Measurements from ENCODE around the gene FANCG. TPM values are rescaled to one million over a fixed set of nuclear protein-coding genes. Genes with fewer than 3 reads are reported as not detected.

The FANCG gene
- total RNA-seq, 4 donors from 2014 or later: 1.8 to 15.7 (median 3.4) TPM

- no peaks in the 10 kb centered on the region for H3K27me3 ChIP-seq
- intact Hi-C loops (cut with DNase I; ENCODE audit: low total_unique reads): no loop called here
- DNase-seq (no peak), ATAC-seq (no peak)
- H3K9me3 ChIP-seq: no peaks in the 10 kb centered on the region
- peaks cover 29 to 33% of the 10 kb centered on the region in 2 donors for H3K4me1 ChIP-seq
- in situ Hi-C loops (cut with MboI; ENCODE audit: low sequenced_read_pairs in 4 of 4): no loop called here
- no peak for TF ChIP-seq POLR2A (IDR thresholded peaks at IDR 0.05)
- no peak for TF ChIP-seq CTCF (IDR thresholded peaks at IDR 0.05 in 4 of 5, conservative IDR thresholded peaks at IDR 0.05 in 1 of 5)
- no peak overlapping the region for H3K4me3 ChIP-seq
- H3K36me3 ChIP-seq: peaks cover 21 to 63% of the 10 kb centered on the region in 2 donors
- peak overlapping the region in 1 of 4 donors; percentile 18 for H3K27ac ChIP-seq
These were observed 12.7 kb downstream of the FANCG start for GRCh38 chr9:35067056-35067455.

- H3K9me3 ChIP-seq: no peaks in the 10 kb centered on the region
- DNase-seq (peak in 1 of 2 donors; percentile 34), ATAC-seq (peak; percentile 81 to 84)
- H3K4me3 ChIP-seq: no peak overlapping the region
- no peaks in the 10 kb centered on the region for H3K4me1 ChIP-seq
- no peaks in the 10 kb centered on the region for H3K27me3 ChIP-seq
- H3K36me3 ChIP-seq: peaks cover 30 to 100% of the 10 kb centered on the region in 2 donors
- in situ Hi-C loops (cut with MboI; ENCODE audit: low sequenced_read_pairs in 4 of 4): no loop called here
- peak overlapping the region in 3 of 4 donors; percentile 44 to 67 (median 60) for H3K27ac ChIP-seq
- TF ChIP-seq CTCF (IDR thresholded peaks at IDR 0.05 in 4 of 5, conservative IDR thresholded peaks at IDR 0.05 in 1 of 5) (no peak), POLR2A (IDR thresholded peaks at IDR 0.05) (no peak)
- intact Hi-C loops (cut with DNase I; ENCODE audit: low total_unique reads): loop anchor here (5.0 kb wide), 1 partner anchor 48 kb away; no protein-coding TSS in a partner anchor
These were observed 19.1 kb downstream of the FANCG start for GRCh38 chr9:35060548-35061207.

DNA sequence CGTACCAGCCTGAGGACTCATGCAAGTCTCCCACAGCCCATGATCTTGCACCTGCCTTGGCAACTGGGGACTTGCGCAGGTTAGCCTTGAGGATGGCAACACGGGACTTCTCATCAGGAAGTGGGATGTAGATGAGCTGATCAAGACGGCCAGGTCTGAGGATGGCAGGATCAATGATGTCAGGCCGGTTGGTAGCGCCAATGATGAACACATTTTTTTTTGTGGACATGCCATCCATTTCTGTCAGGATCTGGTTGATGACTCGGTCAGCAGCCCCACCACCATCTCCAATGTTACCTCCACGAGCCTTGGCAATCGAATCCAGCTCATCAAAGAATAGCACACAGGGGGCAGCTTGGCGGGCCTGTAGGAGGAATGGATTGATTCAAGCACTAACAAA lies 20.3 kb downstream of the FANCG start:
- no peaks in the 10 kb centered on the region for H3K4me1 ChIP-seq
- peaks cover 35 to 100% of the 10 kb centered on the region in 2 donors for H3K36me3 ChIP-seq
- intact Hi-C loops (cut with DNase I; ENCODE audit: low total_unique reads): no loop called here
- ATAC-seq: no peak
- no peaks in the 10 kb centered on the region for H3K27me3 ChIP-seq
- no peak overlapping the region for H3K4me3 ChIP-seq
- in situ Hi-C loops (cut with MboI; ENCODE audit: low sequenced_read_pairs in 4 of 4): loop anchor here in 1 of 4 donors (10.0 kb wide), 1 partner anchor 155 kb away; no protein-coding TSS in a partner anchor
- H3K27ac ChIP-seq: peak overlapping the region in 1 of 4 donors; percentile 60
- DNase-seq: no peak
- TF ChIP-seq POLR2A (IDR thresholded peaks at IDR 0.05): no peak
- TF ChIP-seq CTCF (IDR thresholded peaks at IDR 0.05 in 4 of 5, conservative IDR thresholded peaks at IDR 0.05 in 1 of 5): no peak
- no peaks in the 10 kb centered on the region for H3K9me3 ChIP-seq

DNA sequence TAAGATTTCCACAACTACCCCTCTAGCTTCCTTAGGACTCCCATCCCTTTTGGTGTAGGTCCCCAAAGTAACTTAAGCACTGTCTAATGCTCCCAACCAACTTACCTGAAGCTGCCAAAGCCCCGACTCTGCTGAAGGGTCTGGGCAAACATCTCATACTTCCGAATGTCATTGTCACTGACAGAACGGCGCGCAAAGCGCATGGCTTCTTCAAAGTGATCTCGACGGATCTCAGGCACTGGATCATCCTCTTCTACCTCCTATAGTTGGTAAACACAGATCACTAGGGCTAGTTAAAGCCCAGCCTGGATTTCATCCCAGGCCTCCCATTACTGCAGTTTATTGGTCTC lies 22.5 kb downstream of the FANCG start:
- Histone ChIP-seq H3K9me3 (no peaks in the 10 kb centered on the region), H3K4me3 (no peak overlapping the region), H3K27ac (no peak overlapping the region), H3K36me3 (peaks cover 20 to 91% of the 10 kb centered on the region in 2 donors), H3K27me3 (no peaks in the 10 kb centered on the region), H3K4me1 (no peaks in the 10 kb centered on the region)
- intact Hi-C loops (cut with DNase I; ENCODE audit: low total_unique reads) (no loop called here), in situ Hi-C loops (cut with MboI; ENCODE audit: low sequenced_read_pairs in 4 of 4) (loop anchor here in 1 of 4 donors (10.0 kb wide), 1 partner anchor 152 kb away; no protein-coding TSS in a partner anchor)
- no peak for ATAC-seq
- DNase-seq: no peak
- TF ChIP-seq CTCF (IDR thresholded peaks at IDR 0.05 in 4 of 5, conservative IDR thresholded peaks at IDR 0.05 in 1 of 5) (no peak), POLR2A (IDR thresholded peaks at IDR 0.05) (no peak)
